NT2/D1 (cell line): Measurements from ENCODE around the gene SOCS6.

Experiments used
- SUZ12 ChIP-seq: IDR thresholded peaks from 2 replicates; pipeline ENCODE4 v1.6.1; 2011; ENCODE audit not compliant: insufficient read length, insufficient read depth; ENCODE audit errors: extremely low read depth
- YY1 ChIP-seq: IDR thresholded peaks from 2 replicates; pipeline ENCODE4 v1.6.1; 2011; ENCODE audit not compliant: insufficient read length, insufficient read depth

- TF ChIP-seq SUZ12 (no peak), YY1 (no peak)
These were observed 38.1 kb upstream of the SOCS6 start for GRCh38 chr18:70250781-70251180.
